ENCODE data around the gene HTRA3. TPM values are rescaled to one million over a fixed set of nuclear protein-coding genes. Genes with fewer than 3 reads are reported as not detected.

Gene HTRA3
- total and polyA plus RNA-seq, 10 donors = 0.26 to 5.5 (median 2.5) TPM

- Histone ChIP-seq H3K27ac (no peak overlapping the region), H3K4me3 (no peak overlapping the region), H3K9me3 (peaks cover 0 to 7% (median 0%) of the 10 kb centered on the region in 8 donors), H3K27me3 (replicated peaks in 1 of 7) (no peaks in the 10 kb centered on the region), H3K4me1 (peaks cover 0 to 20% (median 2%) of the 10 kb centered on the region in 6 donors), H3K36me3 (no peaks in the 10 kb centered on the region)
- intact Hi-C loops (cut with DNase I; ENCODE audit: low total_unique reads) = no loop called here
- TF ChIP-seq POLR2A (IDR thresholded peaks at IDR 0.05) (no peak), CTCF (IDR thresholded peaks at IDR 0.05 in 8 of 11, conservative IDR thresholded peaks at IDR 0.05 in 3 of 11) (no peak), POLR2AphosphoS5 (IDR thresholded peaks at IDR 0.05) (no peak)
- DNase-seq = no peak
- 84 to 96% (median 90%) methylated on average over 2 of the region's 2 CpGs for WGBS, 5 donors
These were observed 51.7 kb downstream of the HTRA3 start for GRCh38 chr4:8321220-8321619.

GRCh38 chr4:8321771-8322170 is 52.2 kb downstream of the HTRA3 start:
- WGBS, 5 donors = 68 to 80% (median 73%) methylated on average over 5 of the region's 5 CpGs
- H3K36me3 ChIP-seq = no peaks in the 10 kb centered on the region
- H3K4me3 ChIP-seq = no peak overlapping the region
- intact Hi-C loops (cut with DNase I; ENCODE audit: low total_unique reads) = no loop called here
- no peak overlapping the region for H3K27ac ChIP-seq
- peaks cover 0 to 19% (median 0%) of the 10 kb centered on the region in 6 donors for H3K4me1 ChIP-seq
- DNase-seq = peak; percentile 28
- no peak for TF ChIP-seq CTCF (IDR thresholded peaks at IDR 0.05 in 8 of 11, conservative IDR thresholded peaks at IDR 0.05 in 3 of 11)
- no peak for TF ChIP-seq POLR2A (IDR thresholded peaks at IDR 0.05)
- no peak for TF ChIP-seq POLR2AphosphoS5 (IDR thresholded peaks at IDR 0.05)
- no peaks in the 10 kb centered on the region for H3K27me3 ChIP-seq (replicated peaks in 1 of 7)
- H3K9me3 ChIP-seq = peaks cover 0 to 7% (median 0%) of the 10 kb centered on the region in 8 donors

DNA sequence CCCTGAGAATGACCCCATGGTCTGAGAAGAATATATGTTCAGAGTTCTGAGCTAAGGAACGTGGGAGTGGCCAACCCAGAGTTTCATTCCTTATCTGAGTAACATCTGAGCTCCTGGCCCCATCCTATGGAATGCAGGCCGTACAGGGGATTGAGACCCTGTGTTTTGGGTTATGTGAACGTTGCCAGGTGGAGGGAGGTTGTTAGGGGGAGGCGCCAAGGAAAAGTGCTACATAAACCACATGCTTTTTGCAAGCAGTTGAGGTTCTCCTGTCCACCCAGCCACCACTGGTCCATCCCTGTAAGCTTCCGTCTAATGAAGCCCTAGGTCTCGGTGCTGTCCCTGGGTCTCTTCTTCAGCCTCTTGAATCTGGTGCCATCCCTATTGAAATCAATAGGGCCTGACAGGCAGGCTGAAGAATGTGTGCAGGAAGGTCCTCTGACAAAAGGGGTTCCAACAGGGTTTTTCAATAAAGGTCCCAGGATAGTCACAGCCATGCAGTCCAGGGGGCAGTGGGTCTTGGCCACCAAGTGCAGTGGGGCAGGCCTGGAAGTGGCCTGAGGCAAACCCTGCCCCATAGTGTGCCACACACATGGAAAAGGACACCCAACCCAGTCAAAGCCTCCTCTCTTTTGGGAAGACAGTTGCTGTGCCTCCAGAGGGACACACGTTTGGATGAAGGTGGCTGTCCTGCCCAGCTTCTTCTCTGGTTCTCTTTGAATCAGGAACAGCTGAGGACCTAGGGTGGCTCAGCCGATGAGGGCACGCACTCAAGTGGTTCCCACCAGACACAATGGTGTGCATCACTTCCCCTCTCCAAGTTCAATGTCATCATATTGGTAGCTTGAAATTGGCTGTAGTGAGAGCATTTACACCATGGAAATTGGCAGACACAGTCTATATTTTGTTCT is 53.5 kb downstream of the HTRA3 start:
- Histone ChIP-seq H3K27me3 (replicated peaks in 1 of 7) (no peaks in the 10 kb centered on the region), H3K27ac (peak overlapping the region in 1 of 8 donors; percentile 30), H3K36me3 (no peaks in the 10 kb centered on the region), H3K4me3 (no peak overlapping the region), H3K4me1 (peaks cover 0 to 19% (median 0%) of the 10 kb centered on the region in 6 donors), H3K9me3 (peaks cover 0 to 9% (median 0%) of the 10 kb centered on the region in 8 donors)
- intact Hi-C loops (cut with DNase I; ENCODE audit: low total_unique reads) = no loop called here
- TF ChIP-seq POLR2A (IDR thresholded peaks at IDR 0.05) (no peak), CTCF (IDR thresholded peaks at IDR 0.05 in 8 of 11, conservative IDR thresholded peaks at IDR 0.05 in 3 of 11) (no peak), POLR2AphosphoS5 (IDR thresholded peaks at IDR 0.05) (no peak)
- DNase-seq = peak; percentile 36
- 66 to 91% (median 76%) methylated on average over 8 to 9 of the region's 9 CpGs for WGBS, 5 donors

DNA sequence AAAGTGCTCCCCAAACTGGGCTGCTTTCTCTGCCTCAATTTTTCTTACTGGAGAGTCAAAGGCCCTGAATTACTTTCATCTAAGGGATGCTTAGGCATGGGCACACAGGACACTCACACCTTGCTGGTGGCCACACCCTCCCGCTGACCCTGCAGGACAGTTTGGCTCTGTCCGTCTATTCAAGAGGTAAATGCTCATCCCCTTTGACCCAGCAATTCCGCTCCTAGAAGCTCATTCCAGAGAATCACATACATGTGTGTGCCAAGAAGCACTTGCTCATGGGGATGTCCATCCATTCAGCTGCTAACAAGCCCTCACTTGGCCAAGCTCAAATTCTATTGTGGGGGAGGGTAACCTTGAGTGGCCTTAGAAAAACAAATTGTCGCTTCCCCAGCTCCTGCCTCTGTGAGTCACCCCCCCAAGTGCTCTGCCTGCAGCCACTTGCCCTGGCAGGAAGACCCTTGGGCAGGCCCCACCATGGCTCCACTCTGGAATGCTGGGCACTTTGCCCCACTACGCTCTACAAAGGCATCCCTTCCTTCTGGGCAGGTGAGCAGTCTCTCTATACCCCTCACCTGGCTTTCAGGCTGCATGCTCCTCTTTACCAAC is 54.5 kb downstream of the HTRA3 start:
- Histone ChIP-seq H3K36me3 (no peaks in the 10 kb centered on the region), H3K27ac (no peak overlapping the region), H3K27me3 (replicated peaks in 1 of 7) (no peaks in the 10 kb centered on the region), H3K4me3 (no peak overlapping the region), H3K9me3 (peaks cover 0 to 9% (median 0%) of the 10 kb centered on the region in 8 donors), H3K4me1 (peaks cover 0 to 18% (median 0%) of the 10 kb centered on the region in 6 donors)
- 73 to 95% (median 78%) methylated on average over 5 of the region's 5 CpGs for WGBS, 5 donors
- no peak for TF ChIP-seq POLR2AphosphoS5 (IDR thresholded peaks at IDR 0.05)
- no peak for TF ChIP-seq CTCF (IDR thresholded peaks at IDR 0.05 in 8 of 11, conservative IDR thresholded peaks at IDR 0.05 in 3 of 11)
- TF ChIP-seq POLR2A (IDR thresholded peaks at IDR 0.05) = no peak
- intact Hi-C loops (cut with DNase I; ENCODE audit: low total_unique reads) = no loop called here
- DNase-seq = peak; percentile 23
